Astrocyte of the cerebellum (primary cell): Measurements from ENCODE around the gene PSMB5.
"Not testable (repeated sequence)": the region's sequence is repeated elsewhere in the genome, so short reads cannot be mapped to it uniquely, and the experiment has no call there.

Experiments used
- DNase-seq: peaks from one replicate; pipeline ENCODE4 v3.0.0-alpha.2; 2011; ENCODE audit warnings: low read depth
- H3K4me3 ChIP-seq: 2 replicates; pipeline ENCODE4 v1.5.1; 2011; ENCODE audit warnings: mild to moderate bottlenecking, low read depth, low read length, moderate library complexity
- CTCF ChIP-seq: IDR thresholded peaks from 2 replicates; pipeline ENCODE4 v1.5.1; 2012; ENCODE audit warnings: low read length, low read depth, moderate library complexity, mild to moderate bottlenecking; ENCODE audit errors: missing control alignments
- in situ Hi-C: cut with HindIII; loops from 2 replicates; pipeline ENCODE4 v1.10.0; 2017; ENCODE audit warnings: low sequenced_read_pairs

PSMB5 gene

GRCh38 chr14:23006544-23007419 is 27.9 kb downstream of the PSMB5 start:
- H3K4me3 ChIP-seq: peak overlapping the region; percentile 68
- peak; percentile 96 for DNase-seq
- peak; percentile 32 for TF ChIP-seq CTCF
- in situ Hi-C loops: loop anchor here (10.0 kb wide), 1 partner anchor 88 kb away; the partner anchor contains the start of genes ACIN1 and C14orf119

GRCh38 chr14:23006188-23006534 is 28.5 kb downstream of the PSMB5 start:
- in situ Hi-C loops: loop anchor here (10.0 kb wide), 1 partner anchor 89 kb away; the partner anchor contains the start of genes ACIN1 and C14orf119
- TF ChIP-seq CTCF: no peak
- no peak for DNase-seq
- peak overlapping the region; percentile 68 for H3K4me3 ChIP-seq

- in situ Hi-C loops: loop anchor here (10.0 kb wide), 1 partner anchor 89 kb away; the partner anchor contains the start of genes ACIN1 and C14orf119
- H3K4me3 ChIP-seq: no peak overlapping the region
- DNase-seq: no peak
- no peak for TF ChIP-seq CTCF
These were observed 29.1 kb downstream of the PSMB5 start for GRCh38 chr14:23005451-23006187.

GRCh38 chr14:23004274-23004673 is 30.4 kb downstream of the PSMB5 start:
- not testable (repeated sequence) for H3K4me3 ChIP-seq, DNase-seq
- in situ Hi-C loops: loop anchor here (10.0 kb wide), 1 partner anchor 91 kb away; the partner anchor contains the start of genes ACIN1 and C14orf119

GRCh38 chr14:23002592-23002991 is 32.1 kb downstream of the PSMB5 start:
- TF ChIP-seq CTCF: no peak
- in situ Hi-C loops: loop anchor here (10.0 kb wide), 1 partner anchor 92 kb away; the partner anchor contains the start of genes ACIN1 and C14orf119
- DNase-seq: no peak
- no peak overlapping the region for H3K4me3 ChIP-seq

- in situ Hi-C loops: loop anchor here (10.0 kb wide), 1 partner anchor 94 kb away; the partner anchor contains the start of genes ACIN1 and C14orf119
- no peak for DNase-seq
- no peak for TF ChIP-seq CTCF
- no peak overlapping the region for H3K4me3 ChIP-seq
These were observed 33.8 kb downstream of the PSMB5 start for GRCh38 chr14:23000860-23001259.
